Neuronal stem cell (in vitro differentiated cells): ENCODE results near the gene BARHL1.

Experiments used
- DNase-seq: peaks from one replicate; pipeline ENCODE4 v3.0.0-alpha.2; 2013; ENCODE audit warnings: low spot score
- H2AFZ ChIP-seq: one replicate; pipeline ENCODE4 v1.6.1; 2013; ENCODE audit warnings: mild to moderate bottlenecking, low read length, inconsistent platforms
- H2AK5ac ChIP-seq: 2 replicates; pipeline ENCODE4 v1.6.1; 2013; ENCODE audit warnings: low read depth, mild to moderate bottlenecking, inconsistent platforms, low read length, moderate library complexity, mixed read lengths
- H2BK120ac ChIP-seq: 2 replicates; pipeline ENCODE4 v1.6.1; 2013; ENCODE audit warnings: low read depth, mild to moderate bottlenecking, inconsistent platforms, low read length, moderate library complexity, mixed read lengths
- H2BK12ac ChIP-seq: one replicate; pipeline ENCODE4 v1.6.1; 2013; ENCODE audit warnings: low read length, inconsistent platforms
- H2BK15ac ChIP-seq: 2 replicates; pipeline ENCODE4 v1.6.1; 2013; ENCODE audit warnings: mild to moderate bottlenecking, low read length, inconsistent platforms, mixed read lengths
- H2BK5ac ChIP-seq: one replicate; pipeline ENCODE4 v1.6.1; 2013; ENCODE audit warnings: inconsistent platforms, mild to moderate bottlenecking, low read length, moderate library complexity
- H3K14ac ChIP-seq: one replicate; pipeline ENCODE4 v1.6.1; 2013; ENCODE audit warnings: low read length, inconsistent platforms
- H3K18ac ChIP-seq: 2 replicates; pipeline ENCODE4 v1.6.1; 2013; ENCODE audit warnings: low read length, inconsistent platforms
- H3K23ac ChIP-seq: 2 replicates; pipeline ENCODE4 v1.6.1; 2013; ENCODE audit warnings: low read depth, mild to moderate bottlenecking, mixed read lengths, low read length, inconsistent platforms; ENCODE audit not compliant: poor library complexity
- H3K27ac ChIP-seq: replicated peaks from 3 replicates; pipeline ENCODE4 v1.5.1; 2013; ENCODE audit warnings: low read length, inconsistent platforms
- H3K27me3 ChIP-seq, 3 experiments: 2 replicates each; pipeline ENCODE4 v1.6.1; 2013; ENCODE audit warnings: low read length in 3 of 3, mild to moderate bottlenecking in 2 of 3, inconsistent platforms in 1 of 3, low read depth in 1 of 3, mixed read lengths in 1 of 3, moderate library complexity in 1 of 3; ENCODE audit not compliant: control insufficient read depth in 3 of 3, insufficient read depth in 3 of 3
- H3K36me3 ChIP-seq, 2 donors: replicated peaks in 1 of 2; 2 replicates each; pipeline ENCODE4 v1.6.1; 2013; ENCODE audit warnings: low read length in 2 of 2; ENCODE audit not compliant: control insufficient read depth in 2 of 2, insufficient read depth in 2 of 2
- H3K4ac ChIP-seq: 2 replicates; pipeline ENCODE4 v1.6.1; 2013; ENCODE audit warnings: inconsistent platforms, mild to moderate bottlenecking, low read length, moderate library complexity
- H3K4me1 ChIP-seq, 2 donors: 1 replicate in 1 of 2; 2 replicates in 1 of 2; pipeline ENCODE4 v1.6.1; 2013; ENCODE audit warnings: low read length in 2 of 2, low read depth in 1 of 2; ENCODE audit not compliant: control insufficient read depth in 2 of 2, insufficient read depth in 1 of 2
- H3K4me2 ChIP-seq: one replicate; pipeline ENCODE4 v1.6.1; 2013; ENCODE audit warnings: mild to moderate bottlenecking, low read length, inconsistent platforms; ENCODE audit not compliant: insufficient read depth, poor library complexity, severe bottlenecking
- H3K4me3 ChIP-seq, 2 donors: 2 replicates each; pipeline ENCODE4 v1.5.1; 2013; ENCODE audit warnings: low read length in 2 of 2, mild to moderate bottlenecking in 2 of 2, inconsistent platforms in 1 of 2, moderate library complexity in 1 of 2
- H3K79me1 ChIP-seq: one replicate; pipeline ENCODE4 v1.6.1; 2013; ENCODE audit warnings: low read depth, mild to moderate bottlenecking, inconsistent platforms, low read length, moderate library complexity
- H3K9ac ChIP-seq: one replicate; pipeline ENCODE4 v1.6.1; 2013; ENCODE audit warnings: mild to moderate bottlenecking, low read depth, low read length, inconsistent platforms; ENCODE audit not compliant: poor library complexity
- H3K9me3 ChIP-seq, 2 donors: replicated peaks in 1 of 2; 2 replicates each; pipeline versions ENCODE3 to v1.6.1; 2013; ENCODE audit warnings: low read length in 2 of 2, mild to moderate bottlenecking in 2 of 2, inconsistent platforms in 1 of 2, low read depth in 1 of 2, mixed read lengths in 1 of 2, moderate library complexity in 1 of 2; ENCODE audit not compliant: control insufficient read depth in 2 of 2, insufficient read depth in 1 of 2
- H4K8ac ChIP-seq: one replicate; pipeline ENCODE4 v1.6.1; 2013; ENCODE audit warnings: low read depth, mild to moderate bottlenecking, inconsistent platforms, low read length, moderate library complexity
- H4K91ac ChIP-seq: one replicate; pipeline ENCODE4 v1.6.1; 2013; ENCODE audit warnings: low read length, low read depth, mild to moderate bottlenecking, inconsistent platforms; ENCODE audit not compliant: poor library complexity
- WGBS, 2 donors: extraction: QIAGEN DNeasy Blood & Tissue Kit; methylation state at CpG; one replicate each; pipeline ENCODE4 v1.1.7; 2013; ENCODE audit warnings: missing lambda C conversion rate in 2 of 2, mixed read lengths in 1 of 2; ENCODE audit not compliant: insufficient read length in 2 of 2, insufficient replicate concordance in 1 of 2; ENCODE audit errors: extremely low coverage in 2 of 2; 5-methylcytosine and 5-hydroxymethylcytosine counted together

Gene BARHL1

GRCh38 chr9:132596200-132596599, 13.8 kb downstream of the BARHL1 start:
- Histone ChIP-seq H3K27me3 (peaks cover 0 to 9% (median 8%) of the 10 kb centered on the region in 3 experiments), H3K36me3 (peaks cover 15 to 72% of the 10 kb centered on the region in 2 donors), H4K91ac (no peak overlapping the region), H2BK120ac (no peak overlapping the region), H2BK12ac (no peak overlapping the region), H3K4me1 (peaks cover 6 to 14% of the 10 kb centered on the region in 2 donors), H3K9ac (no peak overlapping the region), H3K27ac (no peak overlapping the region), H2AK5ac (no peak overlapping the region), H3K4me3 (no peak overlapping the region), H3K23ac (no peak overlapping the region), H3K4me2 (no peak overlapping the region), H3K18ac (no peak overlapping the region), H2BK5ac (no peak overlapping the region), H2AFZ (no peak overlapping the region), H4K8ac (no peak overlapping the region), H3K9me3 (no peaks in the 10 kb centered on the region), H3K79me1 (no peaks in the 10 kb centered on the region), H2BK15ac (no peak overlapping the region), H3K14ac (no peak overlapping the region), H3K4ac (no peak overlapping the region)
- DNase-seq = no peak
- WGBS, 2 donors = no CpG with 5 or more reads among the region's 3 CpGs

- Histone ChIP-seq H3K27ac (no peak overlapping the region), H3K4me2 (no peak overlapping the region), H4K8ac (no peak overlapping the region), H2BK15ac (no peak overlapping the region), H3K4ac (no peak overlapping the region), H2AFZ (no peak overlapping the region), H2AK5ac (no peak overlapping the region), H3K9ac (peak overlapping the region; percentile 21), H3K36me3 (peaks cover 19 to 80% of the 10 kb centered on the region in 2 donors), H2BK5ac (no peak overlapping the region), H3K27me3 (peaks cover 0 to under 1% (median 0%) of the 10 kb centered on the region in 3 experiments), H3K79me1 (no peaks in the 10 kb centered on the region), H3K14ac (no peak overlapping the region), H3K18ac (no peak overlapping the region), H3K23ac (no peak overlapping the region), H2BK12ac (no peak overlapping the region), H3K9me3 (no peaks in the 10 kb centered on the region), H3K4me3 (peak overlapping the region in 1 of 2 donors; percentile 15), H4K91ac (no peak overlapping the region), H2BK120ac (no peak overlapping the region), H3K4me1 (peaks cover 0 to 5% of the 10 kb centered on the region in 2 donors)
- no CpG with 5 or more reads among the region's 16 CpGs for WGBS, 2 donors
- DNase-seq = no peak
Observed at GRCh38 chr9:132597073-132597775, 14.8 kb downstream of the BARHL1 start.

GRCh38 chr9:132600326-132600984, 18.0 kb downstream of the BARHL1 start:
- Histone ChIP-seq H2AFZ (no peak overlapping the region), H3K36me3 (peaks cover 19 to 80% of the 10 kb centered on the region in 2 donors), H4K8ac (no peak overlapping the region), H3K23ac (no peak overlapping the region), H3K4ac (no peak overlapping the region), H3K27ac (no peak overlapping the region), H2BK120ac (no peak overlapping the region), H2AK5ac (no peak overlapping the region), H3K9ac (no peak overlapping the region), H2BK15ac (no peak overlapping the region), H4K91ac (no peak overlapping the region), H3K27me3 (no peaks in the 10 kb centered on the region), H3K4me3 (no peak overlapping the region), H2BK12ac (no peak overlapping the region), H3K4me2 (no peak overlapping the region), H2BK5ac (no peak overlapping the region), H3K18ac (no peak overlapping the region), H3K9me3 (no peaks in the 10 kb centered on the region), H3K14ac (no peak overlapping the region), H3K79me1 (no peaks in the 10 kb centered on the region), H3K4me1 (peaks cover 0 to 7% of the 10 kb centered on the region in 2 donors)
- WGBS, 2 donors = no CpG with 5 or more reads among the region's 12 CpGs
- DNase-seq = no peak

GRCh38 chr9:132602207-132602606, 19.8 kb downstream of the BARHL1 start:
- Histone ChIP-seq H3K4ac (no peak overlapping the region), H2BK15ac (no peak overlapping the region), H3K79me1 (no peaks in the 10 kb centered on the region), H3K4me2 (no peak overlapping the region), H4K8ac (no peak overlapping the region), H3K27me3 (no peaks in the 10 kb centered on the region), H3K36me3 (peaks cover 17 to 80% of the 10 kb centered on the region in 2 donors), H3K14ac (no peak overlapping the region), H3K18ac (no peak overlapping the region), H4K91ac (no peak overlapping the region), H2BK5ac (no peak overlapping the region), H3K9me3 (no peaks in the 10 kb centered on the region), H2AK5ac (no peak overlapping the region), H2BK120ac (no peak overlapping the region), H3K23ac (no peak overlapping the region), H3K4me1 (peaks cover 0 to 10% of the 10 kb centered on the region in 2 donors), H2AFZ (no peak overlapping the region), H3K4me3 (no peak overlapping the region), H3K9ac (no peak overlapping the region), H3K27ac (no peak overlapping the region), H2BK12ac (no peak overlapping the region)
- no CpG with 5 or more reads among the region's 3 CpGs for WGBS, 2 donors
- DNase-seq = no peak
